Myocyte (in vitro differentiated cells): ENCODE results near the gene APAF1. TPM values are rescaled to one million over a fixed set of nuclear protein-coding genes. Genes with fewer than 3 reads are reported as not detected.

Experiments used
- DNase-seq: peaks from one replicate; pipeline ENCODE4 v3.0.0-alpha.2; 2012; ENCODE audit warnings: low read depth
- total RNA-seq: library from RNA; depleted of rRNA; stranded (reverse); fragments of >200 nt; gene quantifications from 2 replicates; pipeline ENCODE4 v1.2.3, GENCODE V29; 2014

The APAF1 gene
- total RNA-seq, 1 donor from 2014 or later = 17.7 TPM

GRCh38 chr12:98755855-98756254, 110.8 kb downstream of the APAF1 start:
- peak; percentile 28 for DNase-seq

GRCh38 chr12:98757455-98757854, 112.4 kb downstream of the APAF1 start:
- DNase-seq = no peak

GRCh38 chr12:98758331-98758730, 113.2 kb downstream of the APAF1 start:
- no peak for DNase-seq

- DNase-seq = peak; percentile 32
Observed at GRCh38 chr12:98763656-98764055, 118.6 kb downstream of the APAF1 start.

GRCh38 chr12:98767248-98767647, 122.2 kb downstream of the APAF1 start:
- DNase-seq = no peak

GRCh38 chr12:98769068-98769467, 124.0 kb downstream of the APAF1 start:
- no peak for DNase-seq

GRCh38 chr12:98770230-98770629, 125.1 kb downstream of the APAF1 start:
- DNase-seq = no peak

GRCh38 chr12:98771811-98772752, 127.0 kb downstream of the APAF1 start:
- DNase-seq = no peak

GRCh38 chr12:98772818-98773217, 127.7 kb downstream of the APAF1 start:
- no peak for DNase-seq

- no peak for DNase-seq
Observed at GRCh38 chr12:98780261-98780660, 135.2 kb downstream of the APAF1 start.

GRCh38 chr12:98783420-98783819, 138.3 kb downstream of the APAF1 start:
- DNase-seq = no peak

Other genes starting within 250 kb of the APAF1 start
- 32.4 and 35.8 TPM in 2 replicates for gene TMPO, start 129.7 kb upstream of the APAF1 start, total RNA-seq
- 914 and 1,102 TPM in 2 replicates for gene SLC25A3, start 51.6 kb upstream of the APAF1 start, total RNA-seq
- 31.7 and 36.9 TPM in 2 replicates for gene IKBIP, start 502 bp upstream of the APAF1 start, total RNA-seq